ENCODE data around the gene CDC42EP5.

The CDC42EP5 gene

DNA sequence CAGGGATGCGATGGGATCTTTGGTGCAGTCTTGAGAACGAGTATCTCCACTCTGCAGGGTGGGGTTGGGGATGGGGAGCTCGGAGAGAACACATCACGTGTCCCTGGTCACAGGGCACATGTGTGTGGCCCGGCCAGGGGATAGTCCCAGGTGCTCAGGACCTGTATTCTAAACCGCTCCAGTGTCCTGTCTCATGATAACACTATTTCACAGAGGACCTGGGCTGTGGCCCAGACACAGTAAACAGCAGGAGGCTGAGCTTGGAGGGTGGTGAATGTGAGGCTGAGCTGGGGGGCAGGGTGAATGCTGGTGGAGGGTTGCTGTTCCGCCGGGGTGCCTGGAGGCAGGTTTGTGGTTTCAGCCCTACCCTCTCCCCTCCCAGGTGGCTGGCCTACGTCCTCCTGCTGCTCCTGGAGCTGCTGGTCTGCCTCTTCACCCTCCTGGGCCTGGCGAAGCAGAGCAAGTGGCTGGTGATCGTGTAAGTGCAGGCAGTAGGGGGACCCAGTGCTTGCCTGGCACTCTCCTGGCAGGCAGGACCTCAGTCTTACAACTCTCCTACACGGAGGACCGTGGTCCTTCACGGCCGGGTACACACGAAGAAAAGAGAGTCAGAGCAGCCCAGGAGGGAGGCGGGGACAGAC lies 46.7 kb downstream of the CDC42EP5 start:
- peak; percentile 31 for DNase-seq (ENCODE audit: low spot score)

DNA sequence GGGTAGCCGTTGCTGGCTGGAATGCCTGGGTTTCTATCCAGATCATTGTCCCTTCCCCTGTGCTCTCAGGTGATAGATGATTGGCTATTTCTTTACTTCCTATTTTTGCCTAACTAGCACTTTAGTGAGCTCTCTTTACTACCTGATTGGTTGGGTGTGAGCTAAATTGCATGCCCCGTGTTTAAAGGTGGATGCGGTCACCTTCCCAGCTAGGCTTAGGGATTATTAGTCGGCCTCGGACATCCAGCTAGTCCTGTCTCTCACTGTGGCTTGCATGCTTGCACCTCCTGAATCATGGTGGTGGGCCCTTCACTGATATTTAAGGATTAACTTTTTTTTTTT lies 47.7 kb downstream of the CDC42EP5 start:
- no peak for DNase-seq (ENCODE audit: low spot score)

DNA sequence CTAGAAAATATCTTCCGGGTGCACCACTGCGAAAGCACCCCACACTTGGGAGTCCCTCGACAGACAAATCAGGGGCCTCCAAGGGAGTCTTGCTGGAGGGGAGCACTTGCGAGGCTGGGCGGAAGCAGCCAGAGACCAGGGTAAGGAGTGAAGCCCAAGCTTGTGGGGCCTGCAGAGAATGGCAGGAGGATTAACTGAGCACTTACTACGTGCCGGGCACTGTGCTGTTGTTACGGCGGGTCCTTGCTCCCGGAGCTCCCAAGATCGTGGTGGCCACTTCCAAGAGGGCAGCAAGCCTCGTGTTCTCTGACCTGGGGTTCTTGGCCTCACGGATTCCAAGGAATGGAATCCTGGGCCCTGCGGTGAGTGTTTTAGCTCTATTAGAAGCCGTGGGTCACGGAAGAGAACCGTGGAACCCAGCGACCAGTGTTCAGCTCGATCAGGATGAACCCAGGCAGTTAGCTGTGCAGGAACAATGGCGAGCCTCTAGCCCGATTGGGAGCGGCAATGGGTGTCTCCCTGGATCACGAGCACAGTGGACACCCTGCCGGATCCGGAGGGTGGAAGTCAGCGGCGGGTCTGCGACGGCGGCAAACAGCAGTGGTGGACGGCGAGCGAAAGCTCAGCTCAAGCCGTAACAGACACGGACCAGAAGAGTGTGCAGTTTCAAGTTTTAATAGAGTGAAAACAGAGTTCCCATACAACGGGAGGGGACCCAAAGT lies 48.3 kb downstream of the CDC42EP5 start:
- no peak for DNase-seq (ENCODE audit: low spot score)

DNA sequence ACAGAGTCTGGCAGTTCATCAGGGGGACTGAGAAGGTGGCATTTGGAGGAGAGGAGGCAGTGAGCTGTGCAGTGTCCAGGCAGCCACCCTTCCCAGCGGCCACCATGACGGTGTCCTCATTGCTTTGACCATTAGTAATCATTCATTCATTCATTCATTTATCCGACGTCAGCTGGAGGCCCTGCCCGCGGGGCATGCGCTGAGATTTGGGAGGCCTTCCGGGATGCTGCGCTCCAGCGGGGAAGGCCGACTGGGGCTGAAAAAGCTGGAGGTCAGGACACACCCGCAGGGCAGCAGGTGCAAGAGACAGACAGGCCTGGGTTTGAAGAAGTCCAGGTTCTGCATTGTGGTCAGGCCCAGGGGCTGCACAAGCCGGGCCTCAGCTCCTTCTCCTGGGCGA lies 48.9 kb downstream of the CDC42EP5 start:
- no peak for DNase-seq (ENCODE audit: low spot score)

DNA sequence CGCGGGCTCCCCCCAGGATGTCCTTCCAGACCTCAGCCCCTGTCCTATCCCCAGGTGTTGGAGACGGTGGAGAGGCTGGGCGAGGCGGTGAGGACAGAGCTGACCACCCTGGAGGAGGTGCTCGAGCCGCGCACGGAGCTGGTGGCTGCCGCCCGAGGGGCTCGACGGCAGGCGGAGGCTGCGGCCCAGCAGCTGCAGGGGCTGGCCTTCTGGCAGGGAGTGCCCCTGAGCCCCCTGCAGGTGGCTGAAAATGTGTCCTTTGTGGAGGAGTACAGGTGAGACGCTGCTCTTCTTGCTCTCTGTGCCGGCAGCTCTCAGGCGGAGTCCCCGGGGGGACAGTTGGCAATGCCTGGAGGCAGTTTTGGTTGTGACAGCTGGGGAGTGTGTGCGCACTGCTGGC lies 51.0 kb downstream of the CDC42EP5 start:
- DNase-seq (ENCODE audit: low spot score), result no peak

DNA sequence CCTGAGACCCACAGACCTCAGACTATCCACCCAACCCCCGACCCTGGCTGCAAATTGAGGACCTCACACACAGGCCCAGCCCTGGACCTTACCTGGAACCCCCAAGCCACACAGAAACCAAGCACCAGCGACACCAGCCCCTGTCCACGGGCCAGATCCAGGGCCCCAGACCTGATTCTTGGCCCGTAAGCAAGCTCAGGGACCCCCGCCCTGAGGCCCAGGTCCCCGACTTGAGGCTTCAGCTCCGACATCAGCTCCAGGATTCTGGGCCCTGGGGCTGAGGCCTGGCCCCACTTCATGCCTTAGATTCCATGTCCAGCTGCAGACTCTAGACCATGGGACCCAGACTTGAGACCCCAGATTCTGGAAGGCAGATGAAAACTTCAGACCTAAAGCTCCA lies 51.6 kb downstream of the CDC42EP5 start:
- DNase-seq (ENCODE audit: low spot score), result no peak

DNA sequence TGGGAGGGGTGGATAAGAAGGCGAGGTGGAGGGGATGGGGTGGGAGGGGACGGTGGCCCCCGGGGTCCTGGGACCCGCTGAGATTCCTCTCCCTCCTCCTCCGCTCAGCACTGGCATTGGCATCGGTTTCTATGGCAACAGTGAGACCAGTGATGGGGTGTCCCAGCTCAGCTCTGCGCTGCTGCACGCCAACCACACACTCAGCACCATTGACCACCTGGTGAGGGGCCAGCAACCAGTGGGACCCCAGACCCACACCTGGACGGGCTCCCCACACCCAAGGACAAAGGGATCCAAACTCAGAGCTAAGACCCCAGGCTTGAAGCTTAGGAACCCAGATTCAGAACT lies 52.0 kb downstream of the CDC42EP5 start:
- DNase-seq (ENCODE audit: low spot score), result no peak

DNA sequence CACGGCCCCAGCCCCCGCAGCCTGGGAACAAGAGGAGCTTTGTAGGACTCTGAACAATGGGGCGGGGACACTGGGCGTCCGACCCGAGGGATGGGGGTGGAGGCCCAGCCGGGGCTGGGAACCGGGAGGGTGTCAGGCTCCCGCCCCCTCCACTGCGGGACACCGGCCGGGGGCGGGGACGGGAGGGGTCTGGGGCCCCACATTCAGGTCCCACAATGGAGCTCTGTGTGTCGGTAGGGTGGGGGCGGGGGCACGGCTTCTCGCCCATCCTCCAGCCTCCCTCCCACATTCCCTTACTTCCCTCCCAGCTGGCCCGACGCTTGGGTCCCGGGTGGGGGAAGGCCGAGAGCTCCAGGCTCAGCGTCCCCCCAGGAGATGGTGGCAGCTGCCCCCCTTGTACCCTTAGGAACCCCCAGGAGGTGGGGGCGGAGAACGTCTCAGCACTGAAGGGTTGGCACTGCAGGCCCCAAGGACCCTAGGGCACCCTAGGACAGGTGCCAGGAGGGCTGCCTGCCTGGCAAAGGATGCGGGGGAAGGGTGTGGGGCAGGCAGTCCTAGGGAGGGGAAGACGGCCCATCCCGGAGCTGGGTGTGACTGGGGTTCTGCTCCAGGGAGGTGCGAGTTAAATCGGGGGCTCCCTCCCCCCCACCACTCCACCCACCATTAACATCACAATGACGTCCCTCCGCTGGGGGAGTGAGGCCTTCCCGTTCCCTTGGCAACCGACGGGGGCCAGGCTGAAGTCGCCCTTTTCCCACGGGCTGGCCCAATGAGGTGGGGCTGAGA lies 52.5 kb downstream of the CDC42EP5 start:
- DNase-seq (ENCODE audit: low spot score), result no peak

DNA sequence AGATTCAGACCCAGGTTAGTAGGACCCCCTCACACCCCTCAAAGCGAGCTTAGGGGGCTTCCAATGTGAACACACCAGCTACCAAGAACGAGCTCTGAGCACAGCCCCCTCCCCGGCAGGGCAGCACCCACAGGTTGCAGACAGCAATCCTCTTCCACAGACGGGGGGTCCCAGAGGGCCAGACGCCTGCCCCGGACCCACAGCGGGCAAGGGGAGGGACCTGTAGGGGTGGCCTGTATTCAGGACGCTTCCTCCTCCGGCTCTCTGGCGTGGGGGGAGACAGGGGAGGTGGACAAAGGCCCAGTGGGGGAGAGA lies 53.1 kb downstream of the CDC42EP5 start:
- no peak for DNase-seq (ENCODE audit: low spot score)

DNA sequence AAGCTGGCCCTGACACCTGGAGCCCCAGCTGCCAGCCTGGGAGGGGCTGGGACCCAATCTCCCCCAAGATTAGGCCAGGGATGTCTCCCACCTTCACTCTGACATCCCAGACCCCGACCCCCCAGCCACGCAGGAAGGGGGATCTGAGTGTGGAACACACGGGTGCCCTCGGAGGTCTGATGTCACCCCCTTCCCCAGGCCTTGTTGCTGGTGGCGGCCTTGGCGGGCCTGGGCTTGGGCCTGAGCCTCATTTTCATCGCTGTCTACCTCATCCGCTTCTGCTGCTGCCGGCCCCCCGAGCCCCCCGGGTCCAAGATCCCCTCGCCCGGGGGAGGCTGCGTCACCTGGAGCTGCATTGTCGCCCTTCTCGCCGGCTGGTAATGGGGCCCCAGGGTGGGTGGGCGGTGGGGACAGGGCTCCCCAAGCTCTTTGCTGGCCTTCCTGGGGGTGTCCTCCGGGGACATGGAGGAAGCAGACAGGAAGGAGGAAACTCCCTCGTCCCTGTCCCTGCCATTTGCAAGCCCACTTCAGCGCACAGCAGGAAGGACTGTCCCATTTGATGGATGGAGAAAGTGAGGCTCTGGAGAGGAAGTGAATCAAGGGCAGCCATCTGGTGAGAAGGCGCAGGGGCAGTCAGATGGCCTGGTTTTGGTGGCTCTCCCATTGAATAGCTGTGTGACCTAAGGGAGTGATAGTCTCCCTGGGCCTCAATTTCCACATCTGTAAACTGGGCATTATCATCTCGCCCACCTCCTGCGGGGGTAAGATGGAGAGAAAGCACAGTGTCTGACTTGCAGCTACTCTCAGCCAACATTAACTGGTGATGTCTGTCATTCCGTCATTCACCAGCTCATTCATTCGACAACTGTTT lies 53.9 kb downstream of the CDC42EP5 start:
- DNase-seq (ENCODE audit: low spot score), result no peak

DNA sequence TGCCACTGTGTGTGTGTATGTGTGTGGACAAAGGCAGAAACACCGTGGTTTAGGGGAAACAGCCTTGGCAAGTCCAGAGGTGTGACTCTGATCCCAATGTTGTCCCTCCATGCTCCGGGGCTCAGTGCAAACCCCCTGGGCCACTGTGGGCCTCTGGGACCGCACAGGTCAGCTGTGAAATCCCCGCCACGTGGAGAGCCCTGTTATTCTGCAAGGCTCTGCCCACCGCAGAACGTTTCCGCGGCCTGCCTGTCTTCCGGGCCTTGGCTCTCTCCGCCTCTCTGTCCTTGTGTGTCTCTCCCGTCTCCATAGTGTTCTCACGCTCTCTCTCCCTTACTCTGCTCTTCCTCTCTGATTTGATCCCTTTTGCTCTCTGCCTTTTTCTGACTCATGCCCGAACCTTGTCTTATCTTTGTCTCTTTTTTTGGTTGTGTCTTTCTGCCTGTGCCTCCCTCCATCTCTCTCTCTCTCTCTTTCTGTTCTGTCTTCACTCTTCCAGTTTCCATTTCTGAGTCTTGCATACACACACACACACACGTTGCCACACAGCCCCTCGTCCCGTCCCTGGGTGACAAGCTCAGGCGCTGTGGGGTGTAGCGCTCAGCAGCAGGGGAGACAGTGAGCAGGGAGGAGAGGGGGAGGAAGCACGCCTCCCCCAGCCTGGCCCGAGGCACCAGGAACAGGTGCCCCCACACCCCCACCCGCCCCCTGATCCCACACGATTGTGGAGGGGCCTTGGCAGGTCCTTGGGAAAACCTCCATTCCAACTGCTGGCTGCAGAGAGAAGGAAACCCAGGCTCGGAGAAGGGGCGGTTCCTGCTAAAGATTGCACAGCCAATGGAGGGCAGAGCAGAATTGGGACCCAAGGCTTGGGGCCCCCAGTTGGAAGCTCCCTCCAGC lies 54.8 kb downstream of the CDC42EP5 start:
- DNase-seq (ENCODE audit: low spot score), result peak; percentile 26

DNA sequence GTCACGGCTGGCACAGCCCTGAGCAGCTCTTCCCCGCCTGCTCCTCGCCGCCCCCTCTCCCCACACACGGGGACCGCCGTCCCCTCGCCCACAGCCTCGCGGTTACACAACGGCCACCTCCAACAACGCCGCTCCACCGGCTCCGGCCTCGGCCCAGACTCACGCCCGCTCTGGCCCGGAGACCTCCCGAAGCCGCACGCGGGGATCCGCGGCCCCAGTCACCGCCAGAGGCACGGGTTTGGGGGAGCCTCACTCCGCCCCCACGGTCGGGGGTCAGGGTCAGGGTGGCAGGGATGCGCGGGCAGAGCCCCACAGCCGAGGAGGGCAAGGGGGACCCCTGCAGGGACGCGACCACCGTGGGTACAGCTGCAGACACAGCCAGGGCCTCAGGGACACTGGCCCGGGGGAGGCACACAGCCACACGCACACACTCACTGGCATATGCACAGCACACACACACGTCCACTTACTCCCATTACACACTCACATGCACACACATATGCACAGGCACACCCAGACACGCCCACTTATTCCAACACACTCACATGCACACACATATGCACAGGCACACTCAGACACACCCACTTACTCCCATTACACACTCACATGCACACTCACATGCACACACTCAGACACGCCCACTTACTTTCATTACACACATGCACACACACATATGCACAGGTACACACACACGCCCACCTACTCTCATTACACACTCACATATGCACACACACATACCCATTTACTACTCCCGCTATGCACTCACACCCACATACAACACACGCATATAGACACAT lies 56.2 kb downstream of the CDC42EP5 start:
- DNase-seq (ENCODE audit: low spot score), result no peak

DNA sequence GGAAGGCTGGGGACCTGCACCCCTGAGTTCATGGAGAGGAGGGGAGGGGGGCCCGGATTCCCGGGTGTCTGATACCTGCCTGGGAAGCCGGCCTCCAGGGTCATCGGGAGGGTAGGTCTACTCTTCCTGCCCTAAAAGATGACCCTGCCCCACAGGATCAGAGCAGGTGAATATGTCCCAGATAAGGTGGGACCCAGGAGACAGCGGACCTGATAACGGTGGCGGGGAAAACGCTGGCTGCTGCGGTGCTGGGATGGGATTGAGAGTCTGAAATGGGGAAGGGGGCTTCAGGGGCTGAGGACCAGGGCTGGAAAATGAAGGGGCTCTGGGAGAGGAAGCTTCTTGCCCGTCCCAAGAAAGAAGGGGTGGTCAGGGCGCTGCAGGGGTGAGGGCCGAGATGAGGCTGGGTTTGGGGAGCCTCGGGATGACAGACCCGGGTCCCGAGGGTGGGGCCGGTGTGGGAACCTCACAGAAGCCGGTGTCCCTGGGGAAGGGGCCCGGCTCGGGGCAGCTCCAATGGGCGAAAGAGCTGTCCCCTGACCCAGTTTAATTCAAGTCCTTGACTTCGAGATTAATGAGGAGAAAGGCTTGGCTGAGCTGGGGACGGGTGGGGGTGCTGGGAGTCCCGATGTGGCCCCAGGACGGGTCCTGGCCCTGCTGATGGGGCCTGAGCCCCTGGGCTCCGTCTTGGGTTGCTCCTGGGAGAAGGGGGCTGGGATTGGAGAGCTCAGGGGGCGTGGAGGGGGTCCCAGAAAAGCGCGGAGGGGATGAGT lies 57.0 kb downstream of the CDC42EP5 start:
- DNase-seq (ENCODE audit: low spot score), result no peak

DNA sequence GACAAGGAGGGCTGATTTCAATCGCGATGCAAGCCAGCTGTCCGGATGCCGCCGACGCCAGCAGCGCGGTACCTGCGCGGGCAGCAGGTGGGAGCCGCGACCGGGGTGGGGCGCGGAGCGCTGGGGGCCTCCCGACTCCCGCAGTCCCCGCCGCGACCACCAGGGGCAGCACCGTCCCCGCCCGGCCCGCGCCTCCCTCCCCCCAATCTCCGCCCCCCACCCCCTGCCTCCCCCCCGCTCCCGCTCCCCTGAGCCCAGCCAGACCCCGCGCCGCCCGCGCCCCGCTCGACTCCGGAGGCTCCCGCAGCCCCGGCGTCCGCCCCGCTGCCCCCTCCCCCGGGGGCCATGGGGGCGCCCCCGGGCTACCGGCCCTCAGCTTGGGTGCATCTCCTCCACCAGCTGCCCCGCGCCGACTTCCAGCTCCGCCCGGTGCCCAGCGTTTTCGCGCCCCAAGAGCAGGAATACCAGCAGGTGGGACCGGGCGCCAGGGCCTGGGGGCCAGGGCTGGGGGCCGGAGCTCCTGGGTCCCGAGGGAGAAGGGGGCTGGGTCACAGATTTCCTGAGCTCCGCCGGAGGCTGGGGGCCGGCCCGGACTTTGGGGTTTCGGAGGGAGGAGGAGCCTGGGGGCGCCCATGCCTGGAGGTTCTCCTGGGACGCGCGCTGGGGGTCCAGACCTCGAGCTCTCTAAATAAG lies 57.7 kb downstream of the CDC42EP5 start, which contains the start of gene TTYH1:
TTYH1 (plus strand) TSS at position 257 of the 693 bp plus-strand sequence; CDS start at position 346, 89 bp downstream.
- no peak for DNase-seq (ENCODE audit: low spot score)

Data from kidney tubule cell (primary cell).